Smooth muscle cell (in vitro differentiated cells): ENCODE data around the gene COL6A1. TPM values are rescaled to one million over a fixed set of nuclear protein-coding genes. Genes with fewer than 3 reads are reported as not detected.
"Not testable (repeated sequence)": the region's sequence is repeated elsewhere in the genome, so short reads cannot be mapped to it uniquely, and the experiment has no call there.

Experiments
- DNase-seq: peaks from one replicate; lab custom pipeline; 2025; ENCODE audit not compliant: unreplicated experiment; lab: John Stamatoyannopoulos, UW
- H2AFZ ChIP-seq: fragments of 200-600 bp; sonication (generic); 2 replicates; pipeline ENCODE4 v1.6.0; 2016; ENCODE audit warnings: antibody characterized with exemption, low read depth, mild to moderate bottlenecking
- H3F3A ChIP-seq: fragments of 200-600 bp; sonication (generic); 2 replicates; pipeline ENCODE4 v1.6.0; 2017; ENCODE audit warnings: antibody characterized with exemption, low read depth
- H3K27ac ChIP-seq: fragments of 200-600 bp; sonication (generic); 2 replicates; pipeline ENCODE4 v1.5.1; 2016; ENCODE audit warnings: low read depth, mild to moderate bottlenecking
- H3K27me3 ChIP-seq: fragments of 200-600 bp; sonication (generic); 2 replicates; pipeline ENCODE4 v1.6.1; 2016; ENCODE audit warnings: low read depth, mild to moderate bottlenecking
- H3K36me3 ChIP-seq: fragments of 200-600 bp; sonication (generic); 2 replicates; pipeline ENCODE4 v1.5.1; 2016; ENCODE audit warnings: low read depth
- H3K4me1 ChIP-seq: fragments of 200-600 bp; sonication (generic); 2 replicates; pipeline ENCODE4 v1.5.1; 2016; ENCODE audit warnings: low read depth
- H3K4me2 ChIP-seq: fragments of 200-600 bp; sonication (generic); 2 replicates; pipeline ENCODE4 v1.6.0; 2016; ENCODE audit warnings: mild to moderate bottlenecking
- H3K4me3 ChIP-seq: fragments of 200-600 bp; sonication (generic); 2 replicates; pipeline ENCODE4 v1.5.1; 2016; ENCODE audit warnings: mild to moderate bottlenecking
- H3K79me2 ChIP-seq: fragments of 200-600 bp; sonication (generic); 2 replicates; pipeline ENCODE4 v1.6.0; 2016; ENCODE audit warnings: low read depth, mild to moderate bottlenecking
- H3K9ac ChIP-seq: fragments of 200-600 bp; sonication (generic); 2 replicates; pipeline ENCODE4 v1.6.0; 2016; ENCODE audit warnings: low read depth
- H3K9me3 ChIP-seq: fragments of 200-600 bp; sonication (generic); replicated peaks from 2 replicates; pipeline ENCODE4 v1.5.1; 2016; ENCODE audit warnings: low read depth
- H4K20me1 ChIP-seq: fragments of 200-600 bp; sonication (generic); 2 replicates; pipeline ENCODE4 v1.6.0; 2016; ENCODE audit warnings: low read depth
- CTCF ChIP-seq: fragments of 200-600 bp; sonication (generic); IDR thresholded peaks from 2 replicates; pipeline ENCODE4 v1.5.1; 2017; ENCODE audit warnings: borderline replicate concordance, mild to moderate bottlenecking, antibody characterized with exemption; ENCODE audit not compliant: insufficient read depth, poor library complexity, severe bottlenecking
- WGBS: methylation state at CpG from one replicate; pipeline ENCODE4 v1.1.7; 2016; ENCODE audit warnings: low lambda C conversion rate; 5-methylcytosine and 5-hydroxymethylcytosine counted together
- polyA plus RNA-seq: library from polyadenylated mRNA; unstranded; fragments of >200 nt; fragmentation: Nextera tagmentation; extraction: Ambion mirVana; gene quantifications from 2 replicates; pipeline ENCODE4 v1.2.1, GENCODE V29; 2016
- total RNA-seq: library from RNA; depleted of rRNA; stranded (reverse); fragments of >200 nt; gene quantifications from 2 replicates; pipeline ENCODE4 v1.2.3, GENCODE V29; 2014

The COL6A1 gene
- total and polyA plus RNA-seq, 2 experiments from 2014 or later, result 1,292 to 2,827 TPM

GRCh38 chr21:46041183-46041582 is 59.6 kb downstream of the COL6A1 start:
- H3F3A ChIP-seq, result peaks cover 14% of the 10 kb centered on the region
- H3K27me3 ChIP-seq, result no peaks in the 10 kb centered on the region
- H3K9ac ChIP-seq, result no peak overlapping the region
- peaks cover 6% of the 10 kb centered on the region for H3K79me2 ChIP-seq
- no peak for DNase-seq
- H3K27ac ChIP-seq, result peak overlapping the region; percentile 100
- no peak overlapping the region for H3K4me2 ChIP-seq
- TF ChIP-seq CTCF, result no peak
- no peaks in the 10 kb centered on the region for H4K20me1 ChIP-seq
- no peaks in the 10 kb centered on the region for H3K36me3 ChIP-seq
- H3K4me1 ChIP-seq, result peaks cover 8% of the 10 kb centered on the region
- H2AFZ ChIP-seq, result no peak overlapping the region
- H3K4me3 ChIP-seq, result no peak overlapping the region
- no peaks in the 10 kb centered on the region for H3K9me3 ChIP-seq
- WGBS, result 81% methylated on average over 10 of the region's 10 CpGs

GRCh38 chr21:46045154-46045553 is 63.6 kb downstream of the COL6A1 start:
- no peak for DNase-seq
- no peaks in the 10 kb centered on the region for H3K79me2 ChIP-seq
- peak overlapping the region; percentile 62 for H3K27ac ChIP-seq
- H3K4me1 ChIP-seq, result peaks cover 11% of the 10 kb centered on the region
- H3K9me3 ChIP-seq, result no peaks in the 10 kb centered on the region
- peaks cover 29% of the 10 kb centered on the region for H3F3A ChIP-seq
- no peak overlapping the region for H3K9ac ChIP-seq
- H4K20me1 ChIP-seq, result no peaks in the 10 kb centered on the region
- no peaks in the 10 kb centered on the region for H3K27me3 ChIP-seq
- no peak overlapping the region for H3K4me2 ChIP-seq
- H3K4me3 ChIP-seq, result no peak overlapping the region
- H2AFZ ChIP-seq, result peak overlapping the region; percentile 53
- TF ChIP-seq CTCF, result no peak
- H3K36me3 ChIP-seq, result no peaks in the 10 kb centered on the region
- 84% methylated on average over 2 of the region's 2 CpGs for WGBS

- Histone ChIP-seq H3K9me3 (no peaks in the 10 kb centered on the region), H3K4me1 (peaks cover 11% of the 10 kb centered on the region), H3F3A (peaks cover 35% of the 10 kb centered on the region), H3K79me2 (no peaks in the 10 kb centered on the region), H3K27me3 (no peaks in the 10 kb centered on the region), H3K9ac (no peak overlapping the region), H3K4me3 (no peak overlapping the region), H3K4me2 (no peak overlapping the region), H3K36me3 (no peaks in the 10 kb centered on the region), H3K27ac (peak overlapping the region; percentile 62), H2AFZ (no peak overlapping the region), H4K20me1 (no peaks in the 10 kb centered on the region)
- TF ChIP-seq CTCF, result no peak
- 89% methylated on average over 12 of the region's 12 CpGs for WGBS
- no peak for DNase-seq
These were observed 64.9 kb downstream of the COL6A1 start for GRCh38 chr21:46046471-46046870.

- 99% methylated on average over 12 of the region's 12 CpGs for WGBS
- not testable (repeated sequence) for H3K36me3 ChIP-seq, H3K79me2 ChIP-seq, DNase-seq, H3K4me3 ChIP-seq, H3K4me2 ChIP-seq, H3K9ac ChIP-seq, H4K20me1 ChIP-seq, H3K27me3 ChIP-seq, H2AFZ ChIP-seq, H3K9me3 ChIP-seq
- peak overlapping the region; percentile 62 for H3K27ac ChIP-seq
- peaks cover 11% of the 10 kb centered on the region for H3K4me1 ChIP-seq
- peaks cover 35% of the 10 kb centered on the region for H3F3A ChIP-seq
These were observed 65.3 kb downstream of the COL6A1 start for GRCh38 chr21:46046906-46047305.
